IPS-NIHi7 (cell line): ENCODE measurements around the gene ZNF668.

Experiments
- DNase-seq: peaks from one replicate; pipeline ENCODE4 v3.0.0; 2012; ENCODE audit warnings: mixed read lengths; ENCODE audit errors: extremely low spot score

ZNF668 gene

GRCh38 chr16:31081428-31082351, 7.7 kb upstream of the ZNF668 start:
- no peak for DNase-seq

DNA sequence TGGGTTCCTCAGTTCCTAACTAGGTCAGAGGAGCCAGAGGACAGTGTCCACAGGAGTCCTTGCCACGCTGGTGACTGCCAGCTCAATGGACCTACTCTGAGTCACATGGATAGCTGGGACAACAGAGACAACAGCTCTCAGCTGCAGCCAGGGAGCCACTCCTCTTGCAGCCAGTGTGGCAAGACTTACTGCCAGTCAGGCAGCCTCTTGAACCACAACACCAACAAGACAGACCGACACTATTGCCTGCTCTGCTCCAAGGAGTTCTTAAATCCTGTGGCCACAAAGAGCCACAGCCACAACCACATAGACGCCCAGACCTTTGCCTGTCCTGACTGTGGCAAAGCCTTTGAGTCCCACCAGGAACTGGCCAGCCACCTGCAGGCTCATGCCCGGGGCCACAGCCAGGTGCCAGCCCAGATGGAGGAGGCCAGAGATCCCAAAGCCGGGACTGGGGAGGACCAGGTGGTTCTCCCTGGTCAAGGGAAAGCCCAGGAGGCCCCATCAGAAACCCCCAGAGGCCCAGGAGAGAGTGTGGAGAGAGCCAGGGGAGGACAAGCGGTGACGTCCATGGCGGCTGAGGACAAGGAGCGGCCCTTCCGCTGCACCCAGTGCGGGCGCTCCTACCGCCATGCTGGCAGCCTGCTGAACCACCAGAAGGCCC, 6.8 kb upstream of the ZNF668 start:
- no peak for DNase-seq

GRCh38 chr16:31080035-31080629, 6.1 kb upstream of the ZNF668 start:
- no peak for DNase-seq

DNA sequence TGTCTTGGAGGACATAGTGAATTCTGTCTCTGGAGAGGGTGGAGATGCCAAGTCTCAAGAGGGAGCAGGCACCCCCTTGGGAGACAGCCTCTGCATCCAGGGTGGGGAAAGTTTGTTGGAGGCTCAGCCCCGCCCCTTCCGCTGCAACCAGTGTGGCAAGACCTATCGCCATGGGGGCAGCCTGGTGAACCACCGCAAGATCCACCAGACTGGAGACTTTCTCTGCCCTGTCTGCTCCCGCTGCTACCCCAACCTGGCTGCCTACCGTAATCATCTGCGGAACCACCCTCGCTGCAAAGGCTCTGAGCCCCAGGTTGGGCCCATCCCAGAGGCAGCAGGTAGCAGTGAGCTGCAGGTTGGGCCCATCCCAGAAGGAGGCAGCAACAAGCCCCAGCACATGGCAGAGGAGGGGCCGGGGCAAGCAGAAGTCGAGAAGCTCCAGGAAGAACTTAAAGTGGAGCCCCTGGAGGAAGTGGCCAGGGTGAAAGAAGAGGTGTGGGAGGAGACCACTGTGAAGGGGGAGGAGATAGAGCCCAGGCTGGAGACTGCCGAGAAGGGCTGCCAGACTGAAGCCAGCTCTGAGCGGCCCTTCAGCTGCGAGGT, 5.4 kb upstream of the ZNF668 start:
- no peak for DNase-seq

DNA sequence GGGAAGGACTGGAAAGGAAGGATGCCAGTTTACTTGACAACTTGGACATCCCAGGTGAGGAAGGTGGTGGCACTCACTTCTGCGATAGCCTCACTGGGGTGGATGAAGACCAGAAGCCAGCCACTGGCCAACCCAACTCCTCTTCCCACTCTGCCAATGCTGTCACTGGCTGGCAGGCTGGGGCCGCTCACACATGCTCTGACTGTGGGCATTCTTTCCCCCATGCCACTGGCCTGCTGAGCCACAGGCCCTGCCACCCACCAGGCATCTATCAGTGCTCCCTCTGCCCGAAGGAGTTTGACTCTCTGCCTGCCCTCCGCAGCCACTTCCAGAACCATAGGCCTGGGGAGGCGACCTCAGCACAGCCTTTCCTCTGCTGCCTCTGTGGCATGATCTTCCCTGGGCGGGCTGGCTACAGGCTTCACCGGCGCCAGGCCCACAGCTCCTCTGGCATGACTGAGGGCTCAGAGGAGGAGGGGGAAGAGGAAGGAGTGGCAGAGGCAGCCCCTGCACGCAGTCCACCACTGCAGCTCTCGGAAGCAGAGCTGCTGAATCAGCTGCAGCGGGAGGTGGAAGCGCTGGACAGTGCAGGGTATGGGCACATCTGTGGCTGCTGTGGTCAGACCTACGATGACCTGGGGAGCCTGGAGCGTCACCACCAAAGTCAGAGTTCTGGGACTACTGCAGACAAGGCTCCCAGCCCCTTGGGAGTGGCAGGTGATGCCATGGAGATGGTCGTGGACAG, 4.7 kb upstream of the ZNF668 start:
- no peak for DNase-seq

DNA sequence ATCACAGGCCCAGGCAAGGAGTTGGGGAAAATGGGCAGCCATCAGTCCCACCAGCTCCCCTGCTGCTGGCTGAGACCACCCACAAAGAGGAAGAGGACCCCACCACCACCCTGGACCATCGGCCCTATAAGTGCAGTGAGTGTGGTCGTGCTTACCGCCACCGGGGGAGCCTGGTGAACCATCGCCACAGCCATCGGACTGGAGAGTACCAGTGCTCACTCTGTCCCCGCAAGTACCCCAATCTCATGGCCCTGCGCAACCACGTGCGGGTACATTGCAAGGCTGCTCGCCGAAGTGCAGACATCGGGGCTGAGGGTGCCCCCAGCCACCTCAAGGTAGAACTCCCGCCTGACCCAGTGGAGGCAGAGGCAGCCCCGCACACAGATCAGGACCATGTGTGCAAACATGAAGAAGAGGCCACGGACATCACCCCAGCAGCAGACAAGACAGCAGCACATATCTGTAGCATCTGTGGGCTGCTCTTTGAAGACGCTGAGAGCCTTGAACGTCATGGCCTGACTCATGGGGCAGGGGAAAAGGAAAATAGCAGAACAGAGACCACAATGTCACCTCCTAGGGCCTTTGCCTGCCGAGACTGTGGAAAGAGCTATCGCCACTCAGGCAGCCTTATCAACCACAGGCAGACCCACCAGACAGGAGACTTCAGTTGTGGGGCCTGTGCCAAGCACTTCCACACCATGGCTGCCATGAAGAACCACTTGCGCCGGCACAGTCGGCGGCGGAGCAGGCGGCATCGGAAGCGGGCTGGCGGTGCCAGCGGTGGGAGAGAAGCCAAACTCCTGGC, 3.8 kb upstream of the ZNF668 start:
- DNase-seq: no peak

DNA sequence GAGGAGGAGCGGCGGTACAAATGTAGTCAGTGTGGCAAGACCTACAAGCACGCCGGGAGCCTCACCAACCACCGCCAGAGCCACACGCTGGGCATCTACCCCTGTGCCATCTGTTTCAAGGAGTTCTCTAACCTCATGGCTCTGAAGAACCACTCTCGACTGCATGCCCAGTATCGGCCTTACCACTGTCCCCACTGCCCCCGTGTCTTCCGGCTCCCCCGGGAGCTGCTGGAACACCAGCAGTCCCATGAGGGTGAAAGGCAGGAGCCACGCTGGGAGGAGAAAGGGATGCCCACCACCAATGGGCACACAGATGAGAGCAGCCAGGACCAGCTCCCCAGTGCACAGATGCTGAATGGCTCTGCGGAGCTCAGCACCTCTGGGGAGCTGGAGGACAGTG, 3.0 kb upstream of the ZNF668 start:
- no peak for DNase-seq

- no peak for DNase-seq
These were observed 2.3 kb upstream of the ZNF668 start for GRCh38 chr16:31076319-31076718.

- no peak for DNase-seq
These were observed 759 bp upstream of the ZNF668 start for GRCh38 chr16:31074814-31075183.

GRCh38 chr16:31073142-31073969, 684 bp downstream of the ZNF668 start:
- DNase-seq: peak; percentile 89

DNA sequence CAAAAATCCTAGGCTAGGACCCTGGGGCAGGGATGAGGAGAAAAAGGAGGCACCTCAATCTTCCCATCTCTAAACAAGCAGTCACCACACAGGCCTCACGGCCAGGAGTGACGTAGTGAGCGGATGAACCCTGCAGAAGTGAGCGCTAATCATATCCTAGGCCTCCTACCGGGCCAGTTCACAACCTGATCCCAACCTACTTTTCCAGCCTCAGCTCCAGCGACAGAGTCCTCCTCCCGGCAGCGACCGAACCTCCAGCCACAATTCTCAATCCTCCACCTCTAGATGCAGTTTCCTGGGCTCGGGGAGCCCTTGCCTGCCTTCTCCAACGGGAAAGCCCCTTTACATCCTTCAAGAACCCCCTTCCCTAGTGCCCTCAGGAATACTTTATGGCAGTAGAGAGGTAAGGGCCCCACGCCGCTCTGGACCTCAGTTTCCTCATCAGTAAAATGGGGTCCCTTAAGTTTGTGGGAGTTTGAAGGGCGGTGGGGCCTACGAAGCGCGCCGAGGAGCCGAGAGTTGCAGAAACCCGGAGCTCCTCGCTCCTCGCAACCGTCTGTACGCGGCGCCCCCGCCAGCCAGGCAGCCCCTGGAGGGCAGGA, 1.4 kb downstream of the ZNF668 start:
- DNase-seq: no peak

DNA sequence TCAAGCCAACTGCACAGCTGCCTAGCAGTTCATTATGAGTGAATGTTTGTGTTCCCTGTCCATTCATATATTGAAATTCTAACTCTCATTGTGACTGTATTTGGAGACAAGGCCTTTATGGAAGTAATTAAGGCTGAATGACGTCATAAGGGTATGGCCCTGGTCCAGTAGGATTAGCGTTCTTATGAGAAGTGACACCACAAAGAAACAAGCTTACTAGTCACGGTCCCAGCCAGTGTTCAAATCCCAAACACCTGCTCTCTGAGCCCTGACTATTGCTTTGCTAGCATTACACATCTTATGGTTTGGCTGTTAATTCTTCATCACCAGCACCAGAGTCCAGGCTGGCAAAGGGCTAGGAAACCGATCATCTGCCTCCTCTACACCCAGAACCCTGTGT, 2.2 kb downstream of the ZNF668 start:
- no peak for DNase-seq

DNA sequence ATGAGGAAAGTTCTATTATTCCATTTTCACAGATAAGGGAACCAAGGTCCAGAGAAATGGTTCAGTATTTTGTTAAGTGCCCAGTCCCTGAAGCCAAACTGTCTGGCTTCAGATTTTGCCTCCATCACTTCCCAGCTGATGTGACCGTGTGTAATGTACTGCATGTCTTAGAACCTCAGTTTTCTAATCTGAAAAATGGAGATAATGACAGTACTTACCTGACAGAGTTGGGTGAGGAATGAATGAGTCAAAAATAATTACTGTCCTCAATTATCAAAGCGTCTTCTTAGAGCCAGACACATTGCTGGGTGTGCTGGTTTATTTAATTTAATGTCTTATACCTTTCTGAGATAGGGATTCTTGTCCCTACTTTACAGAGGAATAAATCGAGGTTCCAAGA, 6.7 kb downstream of the ZNF668 start:
- no peak for DNase-seq

- DNase-seq: no peak
These were observed 9.1 kb downstream of the ZNF668 start for GRCh38 chr16:31064882-31065461.

- DNase-seq: no peak
These were observed 10.0 kb downstream of the ZNF668 start for GRCh38 chr16:31063843-31064611.

DNA sequence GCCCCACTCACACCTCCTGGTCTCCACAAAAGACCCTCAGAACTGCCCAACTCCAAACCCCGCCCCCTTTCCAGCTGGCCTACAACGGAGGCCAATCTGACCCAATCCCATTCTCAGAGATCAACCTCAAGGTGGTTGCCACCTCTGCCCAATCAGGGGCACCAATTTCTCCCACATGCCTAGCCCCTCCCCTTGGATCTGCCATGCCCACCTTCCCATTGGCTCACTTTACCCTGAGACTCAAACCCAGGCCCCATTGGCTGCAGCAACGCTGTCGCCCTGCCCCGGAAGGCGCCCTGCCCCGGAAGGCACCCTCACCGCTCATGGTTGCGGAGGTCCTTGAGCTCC, 10.6 kb downstream of the ZNF668 start:
- DNase-seq: no peak

- DNase-seq: no peak
These were observed 12.1 kb downstream of the ZNF668 start for GRCh38 chr16:31061813-31062440.
